NCI-H187 treated with DMSO at 0.1 percent for 48 hours (cell line): Measurements from ENCODE around the gene CACNA1C.

Experiments used
- DNase-seq: peaks from one replicate; lab custom pipeline; 2025; lab: John Stamatoyannopoulos, UW

The CACNA1C gene

GRCh38 chr12:2526371-2526770, 473.6 kb downstream of the CACNA1C start:
- DNase-seq, result no peak

GRCh38 chr12:2528001-2528400, 475.2 kb downstream of the CACNA1C start:
- no peak for DNase-seq

- DNase-seq, result no peak
Measured at GRCh38 chr12:2529807-2530206, 477.0 kb downstream of the CACNA1C start.

- DNase-seq, result no peak
Measured at GRCh38 chr12:2531371-2531770, 478.6 kb downstream of the CACNA1C start.

- DNase-seq, result no peak
Measured at GRCh38 chr12:2533036-2533435, 480.2 kb downstream of the CACNA1C start.

GRCh38 chr12:2535583-2536204, 482.9 kb downstream of the CACNA1C start:
- no peak for DNase-seq

- DNase-seq, result no peak
Measured at GRCh38 chr12:2536724-2537123, 483.9 kb downstream of the CACNA1C start.

GRCh38 chr12:2537868-2538541, 485.2 kb downstream of the CACNA1C start:
- no peak for DNase-seq

GRCh38 chr12:2539938-2540337, 487.2 kb downstream of the CACNA1C start:
- DNase-seq, result no peak

GRCh38 chr12:2540535-2540941, 487.8 kb downstream of the CACNA1C start:
- DNase-seq, result no peak

- no peak for DNase-seq
Measured at GRCh38 chr12:2541631-2542204, 488.9 kb downstream of the CACNA1C start.

GRCh38 chr12:2543801-2544200, 491.0 kb downstream of the CACNA1C start:
- DNase-seq, result no peak

GRCh38 chr12:2544230-2544629, 491.4 kb downstream of the CACNA1C start:
- DNase-seq, result no peak

- DNase-seq, result no peak
Measured at GRCh38 chr12:2547273-2548044, 494.7 kb downstream of the CACNA1C start.

GRCh38 chr12:2548081-2548480, 495.3 kb downstream of the CACNA1C start:
- DNase-seq, result no peak

GRCh38 chr12:2550561-2551411, 498.0 kb downstream of the CACNA1C start:
- no peak for DNase-seq

GRCh38 chr12:2551412-2551900, 498.7 kb downstream of the CACNA1C start:
- DNase-seq, result no peak

GRCh38 chr12:2552000-2552756, 499.4 kb downstream of the CACNA1C start:
- no peak for DNase-seq

- DNase-seq, result no peak
Measured at GRCh38 chr12:2553388-2554126, 500.8 kb downstream of the CACNA1C start.

GRCh38 chr12:2555487-2556082, 502.8 kb downstream of the CACNA1C start:
- no peak for DNase-seq
